IMR-90 (cell line): ENCODE results near the gene AMBRA1. TPM values are rescaled to one million over a fixed set of nuclear protein-coding genes. Genes with fewer than 3 reads are reported as not detected.

Source experiments
- ATAC-seq: fragments of 200-7000 bp; cut with Tn5 transposase; 2 replicates; pipeline ENCODE4 v1.9.1; 2020; ENCODE audit warnings: low read depth, mild to moderate bottlenecking, moderate library complexity
- BruUV-seq: library from RNA; stranded (reverse); fragments of 400-500 nt; replicated peaks from 2 replicates; lab custom pipeline; 2021; lab: Mats Ljungman, UMichigan
- CTCF ChIA-PET: fragments of 300-600 bp; formaldehyde crosslinking; extraction: SDS; loops from one replicate; lab custom pipeline; 2021; ENCODE audit warnings: antibody characterized with exemption; lab: Yijun Ruan, JAX
- POLR2A ChIA-PET: fragments of 300-600 bp; sonication (Branson Sonifier 250); formaldehyde crosslinking; loops from one replicate; lab custom pipeline; 2022; ENCODE audit warnings: antibody characterized with exemption; ENCODE audit not compliant: unreplicated experiment; lab: Charles Lee
- DNase-seq: peaks from one replicate; pipeline ENCODE4 v3.0.0; 2013
- H2AFZ ChIP-seq: replicated peaks from 2 replicates; pipeline ENCODE3; 2013; ENCODE audit warnings: low read length, mild to moderate bottlenecking; ENCODE audit not compliant: poor library complexity
- H2AK5ac ChIP-seq: 2 replicates; pipeline ENCODE4 v1.6.1; 2013; ENCODE audit warnings: low read depth, low read length, inconsistent platforms
- H2AK9ac ChIP-seq: replicated peaks from 2 replicates; pipeline ENCODE3; 2013; ENCODE audit warnings: mild to moderate bottlenecking, low read depth, low read length, moderate library complexity; ENCODE audit not compliant: poor library complexity
- H2BK120ac ChIP-seq: 2 replicates; pipeline ENCODE4 v1.6.1; 2013; ENCODE audit warnings: low read depth, low read length, inconsistent platforms
- H2BK15ac ChIP-seq: 3 replicates; pipeline ENCODE4 v1.6.1; 2013; ENCODE audit warnings: low read depth, low read length, inconsistent platforms
- H2BK20ac ChIP-seq: 2 replicates; pipeline ENCODE4 v1.6.1; 2013; ENCODE audit warnings: low read depth, mild to moderate bottlenecking, inconsistent platforms, low read length, moderate library complexity
- H2BK5ac ChIP-seq: 2 replicates; pipeline ENCODE4 v1.6.1; 2013; ENCODE audit warnings: mild to moderate bottlenecking, low read depth, low read length, inconsistent platforms; ENCODE audit not compliant: poor library complexity, severe bottlenecking
- H3K14ac ChIP-seq: replicated peaks from 2 replicates; pipeline ENCODE4 v1.6.1; 2013; ENCODE audit warnings: low read depth, low read length, inconsistent platforms
- H3K18ac ChIP-seq: 2 replicates; pipeline ENCODE4 v1.6.1; 2013; ENCODE audit warnings: low read depth, low read length, control low read depth
- H3K23ac ChIP-seq: 2 replicates; pipeline ENCODE4 v1.6.1; 2013; ENCODE audit warnings: low read depth, low read length, inconsistent platforms
- H3K27ac ChIP-seq: 2 replicates; pipeline ENCODE4 v1.5.1; 2013; ENCODE audit warnings: mild to moderate bottlenecking, control low read depth, low read length; ENCODE audit not compliant: insufficient read depth
- H3K27me3 ChIP-seq: 2 replicates; pipeline ENCODE4 v1.6.1; 2013; ENCODE audit warnings: low read length; ENCODE audit not compliant: control insufficient read depth, insufficient read depth
- H3K36me3 ChIP-seq: 2 replicates; pipeline ENCODE4 v1.6.1; 2013; ENCODE audit warnings: low read length, mixed read lengths; ENCODE audit not compliant: control insufficient read depth, insufficient read depth
- H3K4ac ChIP-seq: 2 replicates; pipeline ENCODE4 v1.6.1; 2013; ENCODE audit warnings: low read depth, low read length, inconsistent platforms
- H3K4me1 ChIP-seq: 2 replicates; pipeline ENCODE4 v1.6.1; 2013; ENCODE audit warnings: low read length, mixed read lengths; ENCODE audit not compliant: control insufficient read depth, insufficient read depth
- H3K4me2 ChIP-seq: 2 replicates; pipeline ENCODE4 v1.6.1; 2013; ENCODE audit warnings: low read depth, mild to moderate bottlenecking, control low read depth, low read length, moderate library complexity
- H3K4me3 ChIP-seq: 2 replicates; pipeline ENCODE4 v1.5.1; 2013; ENCODE audit warnings: low read depth, mild to moderate bottlenecking, control low read depth, low read length, moderate library complexity; ENCODE audit not compliant: insufficient read depth
- H3K56ac ChIP-seq: 2 replicates; pipeline ENCODE4 v1.6.1; 2013; ENCODE audit warnings: low read length, inconsistent platforms; ENCODE audit not compliant: insufficient read depth; ENCODE audit errors: extremely low read depth
- H3K79me1 ChIP-seq, 2 experiments: 2 replicates each; pipeline ENCODE4 v1.6.1; 2013; ENCODE audit warnings: low read length in 2 of 2, inconsistent platforms in 1 of 2, low read depth in 1 of 2
- H3K9ac ChIP-seq: 2 replicates; pipeline ENCODE4 v1.6.1; 2013; ENCODE audit warnings: low read depth, low read length, control low read depth
- H3K9me1 ChIP-seq: 2 replicates; pipeline ENCODE4 v1.6.1; 2013; ENCODE audit warnings: low read length, inconsistent platforms; ENCODE audit not compliant: insufficient read depth
- H3K9me3 ChIP-seq: 2 replicates; pipeline ENCODE4 v1.6.1; 2013; ENCODE audit warnings: low read length; ENCODE audit not compliant: control insufficient read depth, insufficient read depth
- H4K20me1 ChIP-seq: 2 replicates; pipeline ENCODE4 v1.6.1; 2013; ENCODE audit warnings: low read length, inconsistent platforms; ENCODE audit not compliant: insufficient read depth
- H4K5ac ChIP-seq: 2 replicates; pipeline ENCODE4 v1.6.1; 2013; ENCODE audit warnings: mild to moderate bottlenecking, low read depth, low read length, control low read depth
- H4K8ac ChIP-seq, 2 experiments: 2 replicates each; pipeline ENCODE4 v1.6.1; 2013; ENCODE audit warnings: low read depth in 2 of 2, low read length in 2 of 2, control low read depth in 1 of 2, inconsistent platforms in 1 of 2
- H4K91ac ChIP-seq: 2 replicates; pipeline ENCODE4 v1.6.1; 2013; ENCODE audit warnings: low read depth, low read length, inconsistent platforms; ENCODE audit not compliant: insufficient read depth
- BHLHE40 ChIP-seq: fragments of 150-350 bp; IDR thresholded peaks from 2 replicates; pipeline ENCODE4 v1.6.1; 2016; ENCODE audit warnings: mild to moderate bottlenecking, low read depth, low read length
- CEBPB ChIP-seq: IDR thresholded peaks from 2 replicates; pipeline ENCODE4 v1.6.1; 2012; ENCODE audit warnings: low read depth, low read length, improper control_type of control experiment
- CHD1 ChIP-seq: IDR thresholded peaks from 2 replicates; pipeline ENCODE4 v1.6.1; 2012; ENCODE audit warnings: low read depth, low read length, improper control_type of control experiment
- CTCF ChIP-seq: conservative IDR thresholded peaks from 2 replicates; pipeline ENCODE4 v1.5.1; 2012; ENCODE audit warnings: mild to moderate bottlenecking, low read depth, low read length, improper control_type of control experiment
- FOS ChIP-seq: fragments of 150-350 bp; IDR thresholded peaks from 2 replicates; pipeline ENCODE4 v1.6.1; 2016; ENCODE audit warnings: low read depth, low read length
- MAFK ChIP-seq: IDR thresholded peaks from 2 replicates; pipeline ENCODE4 v1.6.1; 2012; ENCODE audit warnings: low read depth, low read length, improper control_type of control experiment
- MAZ ChIP-seq: IDR thresholded peaks from 2 replicates; pipeline ENCODE4 v1.6.1; 2012; ENCODE audit warnings: low read depth, mild to moderate bottlenecking, low read length, improper control_type of control experiment, moderate library complexity, borderline replicate concordance
- MXI1 ChIP-seq: IDR thresholded peaks from 2 replicates; pipeline ENCODE4 v1.6.1; 2012; ENCODE audit warnings: low read depth, mild to moderate bottlenecking, low read length, moderate library complexity, borderline replicate concordance
- NFE2L2 ChIP-seq: fragments of 150-350 bp; IDR thresholded peaks from 2 replicates; pipeline ENCODE4 v1.6.1; 2016; ENCODE audit warnings: low read depth, mild to moderate bottlenecking, low read length
- POLR2A ChIP-seq: IDR thresholded peaks from 2 replicates; pipeline ENCODE4 v1.6.1; 2012; ENCODE audit warnings: mild to moderate bottlenecking, low read depth, low read length
- RAD21 ChIP-seq: IDR thresholded peaks from 2 replicates; pipeline ENCODE4 v1.6.1; 2012; ENCODE audit warnings: low read length, improper control_type of control experiment
- RCOR1 ChIP-seq: IDR thresholded peaks from 2 replicates; pipeline ENCODE4 v1.6.1; 2012; ENCODE audit warnings: mild to moderate bottlenecking, low read length, improper control_type of control experiment; ENCODE audit not compliant: insufficient replicate concordance
- RFX5 ChIP-seq: IDR thresholded peaks from 2 replicates; pipeline ENCODE4 v1.8.0; 2012; ENCODE audit warnings: low read depth, mild to moderate bottlenecking, low read length, moderate library complexity
- SMC3 ChIP-seq: fragments of 150-350 bp; IDR thresholded peaks from 2 replicates; pipeline ENCODE4 v1.6.1; 2016; ENCODE audit warnings: low read depth, mild to moderate bottlenecking, antibody characterized with exemption, low read length, moderate library complexity
- USF2 ChIP-seq: fragments of 150-350 bp; IDR thresholded peaks from 2 replicates; pipeline ENCODE4 v1.6.1; 2017; ENCODE audit warnings: mild to moderate bottlenecking, antibody characterized with exemption, low read length, low read depth
- WGBS, 2 experiments: methylation state at CpG; one replicate each; pipeline versions ENCODE4 v1.1.5 to v1.1.7; 2013; ENCODE audit warnings: missing lambda C conversion rate in 2 of 2; ENCODE audit not compliant: insufficient read length in 1 of 2; ENCODE audit errors: extremely low coverage in 2 of 2; 5-methylcytosine and 5-hydroxymethylcytosine counted together
- dilution Hi-C: fragments of 300-500 bp; cut with HindIII; formaldehyde crosslinking; loops from one replicate; pipeline ENCODE4 v1.14.3; 2018; ENCODE audit warnings: low sequenced_read_pairs; ENCODE audit not compliant: unreplicated experiment
- in situ Hi-C: fragments of 300-500 bp; cut with MboI; formaldehyde crosslinking; loops from 3 replicates; pipeline ENCODE4 v1.14.3; 2019; ENCODE audit warnings: low sequenced_read_pairs, inconsistent platforms, mixed read lengths
- intact Hi-C: fragments of 100-400 bp; cut with micrococcal nuclease; formaldehyde crosslinking; loops from 2 replicates; pipeline ENCODE4 v1.10.0; 2022
- polyA plus RNA-seq, 3 experiments: library from polyadenylated mRNA; depleted of rRNA; stranded (reverse); fragments of >200 nt; gene quantifications; 2 replicates each; pipeline ENCODE4 v1.2.3, GENCODE V29; 2012; ENCODE audit warnings: low replicate concordance in 1 of 3
- total RNA-seq: library from RNA; depleted of rRNA; stranded (reverse); fragments of >200 nt; gene quantifications from 2 replicates; pipeline ENCODE4 v1.2.3, GENCODE V29; 2012
- TF ChIP-seq, protein P1 (sequence below): fragments of 150-350 bp; IDR thresholded peaks from 2 replicates; pipeline ENCODE4 v1.6.1; 2016; ENCODE audit warnings: low read depth, mild to moderate bottlenecking, low read length, moderate library complexity, borderline replicate concordance

AMBRA1 gene
- total and polyA plus RNA-seq, 2 of the 4 experiments (the other 2 are of a cell fraction) = 9.4 to 18.3 TPM

GRCh38 chr11:46376258-46377050 lies 217.4 kb downstream of the AMBRA1 start:
- H3K4me1 ChIP-seq = peaks cover 4% of the 10 kb centered on the region
- ATAC-seq (no peak), DNase-seq (no peak)
- no peak overlapping the region for H4K8ac ChIP-seq
- H3K18ac ChIP-seq = no peak overlapping the region
- H3K4ac ChIP-seq = no peak overlapping the region
- 100% methylated on average over 8 of the region's 19 CpGs; no CpG with 5 or more reads in 1 of the 2 experiments for WGBS, 2 experiments
- no peak overlapping the region for H2BK5ac ChIP-seq
- H2AFZ ChIP-seq = no peak overlapping the region
- no peaks in the 10 kb centered on the region for H4K20me1 ChIP-seq
- H2BK15ac ChIP-seq = no peak overlapping the region
- no peak overlapping the region for H4K5ac ChIP-seq
- H3K23ac ChIP-seq = no peak overlapping the region
- H3K79me1 ChIP-seq = no peaks in the 10 kb centered on the region
- CTCF ChIA-PET = no interaction called here
- TF ChIP-seq CHD1 (no peak), CEBPB (no peak), MAFK (no peak), MXI1 (no peak), CTCF (no peak), MAZ (no peak), RFX5 (no peak), POLR2A (no peak), USF2 (no peak), NFE2L2 (no peak), RAD21 (no peak), SMC3 (no peak), RCOR1 (no peak), BHLHE40 (no peak), FOS (no peak)
- TF ChIP-seq, protein P1, sequence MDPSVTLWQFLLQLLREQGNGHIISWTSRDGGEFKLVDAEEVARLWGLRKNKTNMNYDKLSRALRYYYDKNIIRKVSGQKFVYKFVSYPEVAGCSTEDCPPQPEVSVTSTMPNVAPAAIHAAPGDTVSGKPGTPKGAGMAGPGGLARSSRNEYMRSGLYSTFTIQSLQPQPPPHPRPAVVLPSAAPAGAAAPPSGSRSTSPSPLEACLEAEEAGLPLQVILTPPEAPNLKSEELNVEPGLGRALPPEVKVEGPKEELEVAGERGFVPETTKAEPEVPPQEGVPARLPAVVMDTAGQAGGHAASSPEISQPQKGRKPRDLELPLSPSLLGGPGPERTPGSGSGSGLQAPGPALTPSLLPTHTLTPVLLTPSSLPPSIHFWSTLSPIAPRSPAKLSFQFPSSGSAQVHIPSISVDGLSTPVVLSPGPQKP = no peak
- no peak overlapping the region for H3K4me2 ChIP-seq
- H2BK120ac ChIP-seq = no peak overlapping the region
- dilution Hi-C loops = no loop called here
- no peak overlapping the region for H3K56ac ChIP-seq
- no peaks in the 10 kb centered on the region for H3K9me1 ChIP-seq
- no peak overlapping the region for H4K91ac ChIP-seq
- no peak overlapping the region for H3K14ac ChIP-seq
- POLR2A ChIA-PET = no interaction called here
- H3K27ac ChIP-seq = no peak overlapping the region
- intact Hi-C loops = no loop called here
- no peak overlapping the region for H2AK9ac ChIP-seq
- no peak overlapping the region for H2BK20ac ChIP-seq
- no TSS peak for BruUV-seq
- no peak overlapping the region for H3K4me3 ChIP-seq
- H3K27me3 ChIP-seq = no peaks in the 10 kb centered on the region
- in situ Hi-C loops = no loop called here
- no peak overlapping the region for H3K9ac ChIP-seq
- H3K36me3 ChIP-seq = peaks cover 29% of the 10 kb centered on the region
- no peak overlapping the region for H2AK5ac ChIP-seq
- no peaks in the 10 kb centered on the region for H3K9me3 ChIP-seq
